HG02763 (cell line): Measurements from ENCODE around the gene FLRT1.

Experiments used
- ATAC-seq: cut with Tn5 transposase; IDR thresholded peaks from one replicate; pipeline ENCODE4 v1.9.1; 2021; ENCODE audit warnings: mild to moderate bottlenecking, moderate library complexity; ENCODE audit not compliant: unreplicated experiment

Gene FLRT1

DNA sequence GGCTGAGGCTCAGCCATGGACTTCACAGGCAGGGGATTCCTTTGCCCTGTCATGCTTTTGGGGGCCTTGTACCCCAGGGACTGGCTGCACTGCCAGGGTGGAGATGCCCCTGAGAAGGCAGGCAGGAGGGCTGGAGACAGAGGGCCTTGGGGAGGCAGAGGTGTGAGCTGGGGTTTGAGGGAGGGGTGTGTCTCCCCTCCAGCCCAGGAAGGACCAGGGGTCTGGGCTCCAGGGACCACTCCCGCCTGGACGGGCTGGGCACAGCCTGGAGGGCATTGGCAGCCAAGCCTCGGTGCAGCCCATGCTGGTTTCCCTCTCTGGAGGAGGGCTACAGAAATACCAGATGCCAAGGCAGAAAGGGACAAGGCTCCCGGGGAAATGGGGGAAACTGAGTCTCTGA is 30.0 kb upstream of the FLRT1 start:
- no peak for ATAC-seq

DNA sequence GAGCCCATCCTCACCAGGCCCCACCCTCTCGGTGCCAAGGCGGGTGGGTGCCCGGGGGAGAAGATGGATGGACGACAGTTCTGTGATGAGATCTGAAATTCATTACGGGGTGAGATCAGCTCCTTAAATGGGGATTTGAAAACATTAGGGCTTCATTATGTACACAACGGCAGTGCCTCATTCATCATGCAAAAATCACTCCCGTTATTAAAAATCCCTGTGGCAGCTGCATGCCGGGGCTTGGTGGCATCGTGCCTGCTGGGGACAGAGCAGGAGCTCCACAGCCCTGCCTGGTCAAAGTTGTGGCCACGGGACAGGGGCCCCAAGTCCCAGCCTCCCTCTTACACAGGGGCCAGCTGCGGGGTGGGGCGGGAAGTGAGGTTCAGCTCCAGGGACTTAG is 29.3 kb upstream of the FLRT1 start:
- ATAC-seq = no peak

DNA sequence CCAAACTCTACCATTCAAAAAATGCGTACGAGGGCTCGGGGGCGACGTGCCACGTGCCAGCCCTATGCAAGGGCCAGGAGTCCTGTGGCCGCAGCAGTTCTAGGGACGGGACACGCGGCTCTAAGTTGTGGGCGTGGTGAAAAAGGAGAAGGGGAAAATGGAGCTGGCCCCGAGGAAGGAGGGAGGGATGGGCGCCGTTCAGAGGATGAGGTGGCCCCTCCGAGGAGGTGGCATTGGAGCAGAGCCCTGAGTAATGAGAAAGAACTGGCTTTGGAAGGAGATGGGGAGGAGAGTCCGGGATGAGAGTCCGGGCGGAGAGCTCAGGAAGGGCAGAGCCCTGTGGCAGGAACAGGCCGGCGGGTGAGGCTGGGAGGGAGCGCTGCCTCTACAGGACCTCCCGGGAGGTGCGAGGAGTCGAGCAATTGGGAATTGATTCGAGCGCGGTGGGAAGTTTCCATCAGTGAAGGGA is 28.5 kb upstream of the FLRT1 start:
- ATAC-seq = no peak

DNA sequence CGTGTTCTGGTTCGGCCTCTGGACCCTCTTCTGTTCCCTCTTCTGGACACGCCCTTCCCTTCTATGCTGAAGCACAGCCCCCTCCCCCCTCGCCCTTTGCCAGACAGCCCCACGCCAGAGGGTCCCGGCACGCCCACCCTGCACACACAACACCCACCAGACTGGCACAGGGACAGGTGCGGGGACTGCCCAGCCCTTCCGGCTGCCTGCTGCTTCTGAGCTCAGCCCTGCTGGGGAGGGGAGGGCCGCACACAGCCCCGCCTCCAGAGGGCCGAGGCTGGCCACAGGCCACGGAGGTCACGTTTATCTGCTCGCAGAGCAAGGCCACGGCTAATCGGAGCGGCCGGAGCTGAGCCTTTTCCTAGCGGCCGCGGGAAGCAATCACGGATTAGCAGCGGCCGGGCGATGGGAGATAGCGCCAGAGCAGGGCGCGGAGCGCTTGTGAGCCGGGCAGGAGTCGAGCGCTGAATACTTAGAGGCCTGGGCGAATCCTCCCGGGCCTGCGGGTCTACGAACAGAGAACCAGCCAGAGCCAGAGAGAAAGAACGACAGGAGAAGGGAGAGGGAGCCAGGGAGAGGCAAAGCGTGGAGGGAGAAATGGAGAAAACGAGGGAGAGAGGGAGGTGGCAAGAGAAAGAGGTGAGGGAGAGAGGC is 28.0 kb upstream of the FLRT1 start:
- ATAC-seq = no peak

DNA sequence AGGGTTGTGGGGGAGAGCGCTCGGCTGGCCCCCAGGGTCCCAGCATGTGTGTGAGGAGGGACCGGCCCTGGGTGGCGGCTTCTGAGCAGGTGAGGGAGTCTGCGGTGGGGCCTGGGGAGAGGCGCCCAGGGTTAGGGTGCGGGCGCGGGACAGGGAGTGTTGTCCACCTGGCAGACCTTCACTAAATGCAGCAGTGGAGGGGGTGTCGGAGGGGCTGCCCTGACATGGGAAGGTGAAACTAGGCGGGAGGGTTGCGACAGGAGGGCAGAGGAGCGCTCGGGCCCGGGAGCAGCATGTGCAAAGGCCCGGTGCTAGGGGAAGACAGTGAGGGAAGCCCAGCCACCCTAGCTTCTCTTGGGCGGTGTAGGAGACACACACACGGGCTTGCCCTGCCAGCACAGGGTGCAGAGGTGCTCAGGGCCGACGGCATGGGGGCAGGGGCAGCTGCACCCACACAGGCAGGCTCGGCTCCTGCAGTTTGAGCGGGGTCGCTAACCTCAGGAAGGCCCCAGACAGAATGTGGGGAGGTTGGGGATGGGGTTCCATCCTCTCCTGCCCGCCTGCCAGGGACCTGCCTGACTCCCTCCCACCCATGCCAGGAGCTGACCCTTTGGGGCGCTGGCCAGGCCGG is 27.3 kb upstream of the FLRT1 start:
- no peak for ATAC-seq

DNA sequence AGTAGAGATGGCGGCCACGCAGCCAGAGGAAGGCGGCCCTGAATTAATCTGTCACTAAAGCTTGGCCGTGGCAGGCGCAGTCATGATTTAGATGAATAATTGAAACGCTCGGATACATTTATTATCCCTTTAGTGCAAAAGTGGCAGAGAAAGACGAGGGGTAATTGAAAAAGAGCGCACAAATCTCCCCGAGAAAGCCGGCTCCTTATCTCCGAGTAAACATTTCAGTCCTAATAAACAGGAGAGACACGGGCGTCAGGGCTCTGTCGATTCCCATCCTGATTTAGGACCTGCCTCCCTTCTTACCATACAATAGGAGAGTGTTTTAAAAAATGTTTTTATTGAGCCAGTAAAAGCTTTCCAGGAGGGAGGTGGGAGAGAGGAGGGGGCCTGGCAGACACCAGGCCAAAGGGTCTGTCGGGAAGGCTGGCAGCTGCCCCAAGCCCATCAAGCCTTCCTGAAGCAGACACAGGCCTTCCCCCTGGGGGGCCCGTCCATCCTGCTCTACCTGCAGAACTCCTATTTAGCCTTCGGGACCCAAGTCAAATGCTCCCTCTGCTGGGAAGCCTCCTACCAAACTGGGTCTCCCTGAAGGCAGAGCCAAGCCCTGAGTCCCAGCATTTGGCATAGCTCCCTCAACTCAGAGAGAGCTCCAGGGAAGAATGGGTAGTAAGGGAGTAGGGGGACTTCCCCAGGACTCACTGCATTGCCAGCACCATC is 26.7 kb upstream of the FLRT1 start:
- ATAC-seq = no peak

DNA sequence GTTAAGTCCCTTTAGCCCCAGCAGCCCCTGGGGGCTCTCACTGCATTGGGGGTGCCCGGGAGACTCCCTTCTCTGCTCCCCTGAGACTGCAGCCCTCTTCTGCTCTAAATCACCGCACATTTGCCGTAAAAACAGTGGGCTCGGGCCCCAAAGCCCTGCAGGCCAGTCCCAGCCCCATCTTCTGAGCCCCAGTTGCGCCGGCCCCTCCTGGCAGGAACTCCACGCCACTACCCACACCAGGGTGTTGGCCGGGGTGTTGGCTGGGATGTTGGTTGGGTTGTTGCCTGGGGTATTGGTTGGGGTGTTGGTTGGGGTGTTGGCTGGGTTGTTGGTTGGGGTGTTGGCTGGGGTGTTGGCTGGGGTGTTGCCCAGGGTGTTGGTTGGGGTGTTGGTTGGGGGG is 26.0 kb upstream of the FLRT1 start:
- ATAC-seq = no peak

DNA sequence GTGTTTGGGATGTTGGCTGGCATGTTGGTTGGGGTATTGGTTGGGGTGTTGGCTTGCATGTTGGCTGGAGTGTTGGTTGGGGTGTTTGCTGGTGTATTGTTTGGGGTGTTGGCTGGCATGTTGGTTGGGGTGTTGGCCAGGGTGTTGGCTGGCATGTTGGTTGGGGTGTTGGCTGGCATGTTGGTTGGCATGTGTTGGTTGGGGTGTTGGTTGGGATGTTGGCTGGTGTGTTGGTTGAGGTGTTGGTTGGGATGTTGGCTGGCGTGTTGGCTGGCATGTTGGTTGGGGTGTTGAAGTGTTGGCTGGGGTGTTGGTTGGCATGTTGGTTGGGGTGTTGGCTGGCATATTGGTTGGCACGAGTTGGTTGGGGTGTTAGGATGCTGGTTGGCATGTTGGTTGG is 24.9 kb upstream of the FLRT1 start:
- ATAC-seq = no peak

DNA sequence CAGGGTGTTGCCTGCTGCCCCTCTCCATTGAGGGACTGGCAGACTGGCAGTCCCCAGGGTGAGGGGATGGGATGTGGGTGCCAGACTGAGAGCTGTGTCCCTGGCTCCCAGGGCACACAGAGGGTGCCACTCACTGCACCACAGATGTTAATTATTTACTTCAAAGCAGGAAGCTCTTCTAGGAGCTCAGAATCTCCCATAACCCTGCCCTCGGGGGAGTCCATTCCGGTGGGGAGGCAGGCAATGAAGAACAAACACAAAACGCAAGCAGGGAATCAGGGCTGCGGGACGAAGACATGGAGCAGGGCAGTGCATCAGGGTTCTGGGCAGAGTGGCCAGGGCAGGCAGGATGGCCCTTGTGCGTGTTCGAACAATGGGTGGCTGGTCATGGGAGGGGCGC is 24.4 kb upstream of the FLRT1 start:
- no peak for ATAC-seq

DNA sequence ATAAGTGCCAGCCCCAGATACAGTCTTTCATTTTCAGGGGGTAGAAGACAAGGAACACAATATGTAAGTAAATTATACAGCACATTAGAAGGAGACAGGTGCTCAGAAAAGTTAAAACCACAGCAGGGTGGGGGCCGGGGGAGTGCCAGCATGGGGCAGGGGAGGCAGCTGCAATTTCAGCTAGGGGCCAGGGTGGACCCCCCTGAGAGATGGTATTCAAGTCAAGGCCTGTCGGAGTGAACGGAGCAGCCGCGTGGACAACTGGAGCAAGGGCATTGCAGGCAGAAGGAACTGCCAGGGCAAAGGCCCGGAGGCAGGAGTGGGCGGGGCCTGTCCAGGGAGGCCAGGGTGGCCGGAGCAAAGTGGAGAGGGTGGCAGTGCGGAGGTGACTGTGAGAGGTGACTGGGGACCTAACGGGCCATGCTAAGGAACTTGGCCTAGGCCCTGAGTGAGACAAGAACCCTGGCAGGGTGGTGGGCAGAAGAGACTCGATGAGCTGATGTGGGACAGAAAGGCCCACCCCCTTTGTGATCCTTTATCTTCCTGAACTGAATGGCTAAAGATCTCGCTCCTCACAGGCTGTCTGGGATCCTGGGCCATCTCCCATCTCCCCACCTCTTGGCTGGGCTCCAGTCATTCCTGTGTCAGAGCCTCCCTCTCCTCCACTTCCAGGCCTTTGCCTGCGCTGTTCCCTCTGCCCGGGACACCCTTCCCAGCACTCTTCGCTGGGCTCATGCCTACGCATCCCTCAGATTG is 22.4 kb upstream of the FLRT1 start:
- no peak for ATAC-seq

DNA sequence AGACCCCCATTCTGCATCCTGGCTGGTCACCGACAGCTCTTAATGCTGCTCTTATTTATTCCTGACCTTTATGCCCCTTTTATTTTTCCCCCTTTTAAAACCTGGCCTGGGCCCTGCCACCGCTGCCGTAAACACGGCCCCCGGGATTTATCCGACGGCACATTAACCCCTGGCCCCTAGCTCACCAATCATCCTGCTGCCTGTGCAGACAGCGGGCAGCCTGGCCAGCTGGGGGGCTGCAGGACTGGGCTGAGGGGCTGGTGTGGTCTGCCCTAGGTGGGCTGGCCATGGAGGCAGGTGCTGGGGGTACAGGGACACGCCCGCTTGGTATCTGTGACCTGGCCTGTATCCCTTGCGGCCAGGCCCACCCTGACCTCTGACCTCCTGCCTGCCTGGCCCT is 21.4 kb upstream of the FLRT1 start:
- ATAC-seq = no peak

DNA sequence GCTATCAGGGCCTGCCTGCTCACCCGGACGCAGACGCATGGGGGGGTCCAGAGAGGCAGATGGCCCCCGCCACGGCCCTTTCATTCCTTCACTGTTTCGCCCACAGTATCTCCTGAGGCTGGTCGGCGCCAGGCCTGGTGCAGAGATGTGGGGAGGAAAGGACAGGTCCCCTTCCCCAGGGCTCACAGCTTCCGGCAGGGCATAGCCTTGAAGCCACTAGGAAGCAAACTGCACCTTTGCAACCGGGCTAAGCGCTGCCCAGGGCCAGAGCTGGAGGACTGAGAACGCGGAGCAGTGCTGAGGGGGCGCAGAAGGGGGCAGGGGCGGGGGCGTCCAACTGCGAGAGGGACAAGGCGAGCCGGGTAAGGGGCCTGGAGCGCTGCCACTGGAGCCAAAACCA is 20.2 kb upstream of the FLRT1 start:
- ATAC-seq = no peak

DNA sequence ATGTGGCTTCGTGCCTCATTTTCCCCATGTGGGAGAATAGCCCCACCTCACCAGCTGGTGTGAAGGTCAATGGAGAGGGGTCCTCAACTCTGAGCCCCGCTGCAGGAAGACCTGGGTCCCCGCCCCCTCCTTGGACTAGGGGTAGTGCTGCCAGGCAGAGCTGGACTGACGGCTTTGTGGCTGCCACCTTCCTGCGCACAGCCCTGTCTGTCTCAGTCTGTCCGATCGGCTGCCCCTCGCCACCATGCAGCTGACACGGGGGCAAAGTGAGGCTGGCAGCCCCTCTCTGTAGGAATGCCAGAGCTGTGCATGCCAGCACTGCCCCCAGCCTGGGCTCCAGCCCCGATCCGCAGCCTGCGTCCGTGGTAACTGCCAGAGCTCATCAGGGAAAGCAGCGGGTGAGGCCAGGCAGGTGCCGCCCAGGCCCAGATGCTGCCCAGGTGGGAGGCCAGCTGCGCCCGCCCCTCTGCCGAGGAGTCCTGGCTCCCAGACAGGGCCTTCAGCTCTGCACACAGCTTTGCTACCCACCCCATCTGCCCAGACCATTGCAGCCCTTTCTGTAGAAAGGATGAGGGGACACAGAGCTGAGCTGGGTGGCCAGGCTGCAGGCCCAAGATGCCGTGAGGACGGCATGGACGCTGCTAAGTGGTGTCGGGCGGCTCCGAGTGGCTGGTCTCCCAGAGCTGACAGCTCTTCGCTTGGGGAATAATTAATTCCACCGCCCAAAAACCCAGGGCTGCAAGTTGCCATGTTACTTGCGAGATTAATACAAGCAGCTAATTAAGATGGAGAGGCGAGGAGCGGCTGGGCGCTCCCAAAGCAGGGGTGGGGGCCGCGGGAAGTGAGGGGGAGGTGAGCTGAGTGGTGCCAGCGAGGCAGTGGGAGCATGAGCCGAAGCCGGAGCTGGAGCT is 19.5 kb upstream of the FLRT1 start:
- ATAC-seq = no peak

DNA sequence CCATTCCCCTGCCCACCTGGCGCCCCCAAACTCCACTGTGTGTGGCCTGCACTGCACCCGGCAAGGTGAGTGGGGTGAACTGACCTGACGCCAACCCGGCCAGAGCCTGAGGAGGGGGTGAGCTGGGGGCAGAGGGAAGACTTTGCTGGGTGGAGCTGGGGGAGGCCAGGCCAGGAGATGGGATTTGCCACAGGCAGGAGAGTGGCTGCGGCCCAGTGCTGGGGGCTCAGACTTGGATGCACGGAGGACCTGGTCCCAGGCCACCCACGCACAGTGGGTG is 17.8 kb upstream of the FLRT1 start:
- no peak for ATAC-seq

DNA sequence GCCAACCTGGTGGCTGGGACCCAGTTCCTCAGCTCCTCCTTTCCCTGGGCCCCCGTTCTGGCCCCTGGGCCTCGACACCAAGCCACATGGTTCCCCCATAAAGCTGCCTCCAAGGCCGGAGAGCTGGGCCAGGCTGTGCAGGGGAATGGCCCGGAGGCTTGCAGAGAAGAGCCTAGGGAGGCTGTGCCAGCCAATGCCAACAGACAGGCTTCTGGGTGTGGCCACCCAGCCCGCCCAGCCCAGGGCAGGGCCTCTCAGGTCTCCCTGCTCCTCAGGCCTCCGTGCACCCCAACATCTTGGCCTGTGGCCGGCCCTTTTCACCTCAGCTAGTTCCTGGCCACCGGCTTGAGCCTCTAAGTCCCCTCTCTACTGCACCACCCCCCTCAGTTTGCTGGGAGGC is 17.4 kb upstream of the FLRT1 start:
- no peak for ATAC-seq

DNA sequence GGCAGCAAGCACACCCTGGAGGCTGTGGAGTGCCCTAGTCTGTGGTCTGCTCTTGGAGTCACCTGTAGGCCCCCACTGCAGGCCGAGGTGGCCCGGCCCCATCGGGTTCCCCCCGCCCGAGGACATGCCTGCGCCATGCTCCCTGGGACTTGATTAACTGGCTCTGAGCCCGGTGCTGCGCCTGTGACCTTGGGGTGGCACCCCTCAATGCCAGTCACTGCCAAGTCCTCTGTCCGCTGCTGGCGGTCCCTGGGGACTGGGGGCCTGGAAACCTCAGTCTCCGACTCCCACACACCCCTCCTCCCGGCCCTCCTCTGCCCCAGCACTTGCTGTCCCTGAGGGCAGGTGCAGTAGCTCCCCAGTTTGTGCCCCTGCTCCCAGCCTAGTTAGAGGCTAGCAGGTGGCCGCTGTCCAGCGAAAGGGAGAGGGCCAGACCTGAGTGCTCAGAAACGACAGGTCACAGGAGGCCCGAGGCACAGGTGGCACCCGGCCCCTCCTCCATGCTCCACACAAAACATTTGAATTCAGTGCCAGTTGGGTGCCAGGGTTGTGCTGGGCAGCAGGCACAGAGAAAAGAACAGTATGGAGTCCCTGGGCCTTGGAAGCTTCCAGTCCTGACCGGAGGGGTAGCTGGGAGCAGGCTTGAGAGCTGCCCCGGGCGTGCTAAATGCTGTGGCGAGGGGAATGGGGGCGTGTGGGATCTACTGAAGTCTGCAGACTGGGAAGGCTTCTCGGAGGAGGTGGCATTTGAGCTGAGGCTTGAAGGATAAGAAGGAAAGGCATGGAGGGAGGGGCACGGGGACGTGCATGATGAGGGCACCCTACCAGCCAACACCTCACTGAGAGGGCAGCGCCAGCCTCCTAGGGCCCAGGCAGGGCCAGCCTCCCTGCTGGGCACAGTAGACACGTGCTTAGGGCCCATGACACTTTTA is 16.4 kb upstream of the FLRT1 start:
- no peak for ATAC-seq

DNA sequence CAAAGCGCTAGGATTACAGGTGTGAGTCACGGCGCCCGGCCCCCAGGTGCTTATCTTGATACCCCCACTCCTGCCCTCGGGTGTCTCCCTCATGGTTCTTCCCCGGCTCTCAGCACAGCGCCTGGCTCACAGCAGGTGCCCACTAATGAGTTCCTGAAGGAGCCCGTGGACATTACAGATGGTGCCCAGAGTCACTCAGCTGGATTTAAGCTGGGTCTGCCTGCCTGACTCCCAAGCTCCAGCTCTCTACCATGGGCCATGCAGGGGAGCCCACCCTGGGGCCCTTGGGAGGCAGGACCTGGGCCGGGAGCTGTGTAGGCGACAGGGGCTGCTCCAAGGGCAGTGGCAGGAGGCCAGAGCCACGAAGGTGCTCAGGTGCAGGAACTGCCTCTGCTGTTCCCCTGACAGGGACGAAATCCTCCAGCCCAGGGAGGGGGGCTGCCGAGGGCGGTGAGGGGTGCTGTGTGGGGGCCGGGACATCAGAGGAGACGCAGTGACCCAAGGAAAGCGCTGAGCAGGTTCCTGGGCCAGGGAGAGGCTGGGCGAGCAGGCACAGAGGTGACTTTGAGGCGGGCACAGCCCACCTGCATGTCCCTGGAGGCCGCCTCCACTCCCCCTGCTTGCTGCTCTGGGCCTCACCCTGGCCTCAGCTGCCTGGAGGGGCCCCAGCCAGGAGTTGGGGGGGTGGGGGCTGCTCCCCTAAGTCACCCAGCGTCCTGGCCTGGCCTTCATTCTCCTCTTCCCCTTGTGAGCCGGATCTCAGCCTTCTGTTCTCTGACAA is 14.6 kb upstream of the FLRT1 start:
- no peak for ATAC-seq

DNA sequence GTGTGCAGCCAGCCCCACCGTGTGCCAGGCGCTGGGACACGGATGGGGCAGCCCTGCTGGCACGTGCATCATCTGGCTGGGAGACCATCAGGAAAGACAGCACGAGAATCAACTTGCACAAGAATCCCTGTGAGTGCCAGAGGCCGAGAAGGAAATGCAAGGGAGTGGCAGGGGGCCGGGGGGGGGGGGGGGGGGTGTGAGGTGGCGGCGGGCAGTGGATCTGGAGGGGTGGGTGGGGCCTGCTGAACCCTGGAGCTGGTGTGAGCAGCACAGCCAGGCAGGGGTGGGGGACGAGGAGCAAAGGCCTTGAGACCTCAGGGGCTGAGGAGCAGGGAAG is 14.0 kb upstream of the FLRT1 start:
- no peak for ATAC-seq

DNA sequence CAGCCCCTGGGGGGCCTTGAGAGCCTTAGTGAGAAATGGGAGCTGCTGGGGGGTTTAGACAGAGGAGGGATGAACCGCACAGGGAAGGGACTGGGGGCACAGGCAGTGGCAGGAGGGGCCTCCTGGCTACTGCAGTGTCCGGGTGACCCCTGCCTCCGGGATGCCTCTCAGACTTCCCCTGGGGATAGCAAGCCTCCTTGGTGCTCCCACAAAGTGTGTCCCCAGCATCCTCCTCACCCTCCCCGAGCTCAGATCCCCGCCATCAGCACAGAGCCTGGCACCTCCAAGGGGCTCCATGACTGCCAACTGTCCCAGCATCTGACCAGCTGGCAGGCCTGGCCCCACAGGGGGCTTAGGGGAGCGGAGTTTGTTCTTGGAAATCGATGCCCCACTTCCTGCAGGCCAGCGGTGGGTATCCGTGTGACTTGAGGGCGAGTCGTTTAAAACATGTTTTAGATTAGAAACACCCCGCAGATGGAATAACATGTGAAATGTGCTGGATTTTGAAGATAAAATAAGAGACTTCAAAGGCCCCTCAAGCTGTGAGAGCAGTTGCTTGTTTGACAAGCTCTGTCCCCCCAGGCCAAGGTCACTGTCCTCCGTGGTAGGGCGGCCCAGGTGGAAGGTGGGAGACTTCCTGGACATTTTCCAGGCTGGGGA is 13.5 kb upstream of the FLRT1 start:
- no peak for ATAC-seq
